Transverse colon (tissue), 4 donors: ENCODE measurements around the gene VMAC.

ENCODE experiments used
- EP300 ChIP-seq: sonication (generic); formaldehyde crosslinking; IDR thresholded peaks from one replicate; pipeline ENCODE4 v1.6.1; 2017; ENCODE audit warnings: antibody characterized with exemption, low read depth
- POLR2A ChIP-seq: fragments of 450-650 bp; IDR thresholded peaks from one replicate; pipeline ENCODE4 v1.6.1; 2016; ENCODE audit warnings: antibody characterized with exemption, mild to moderate bottlenecking, moderate library complexity
- POLR2AphosphoS5 ChIP-seq, 3 donors: sonication (generic); formaldehyde crosslinking; IDR thresholded peaks; one replicate each; pipeline ENCODE4 v1.6.1; 2016; ENCODE audit warnings: antibody characterized with exemption in 3 of 3
- TF ChIP-seq, protein P1 (sequence below), 5 experiments: fragments of 200-600 bp in 3 of 5; fragments of 450-650 bp in 2 of 5; sonication (generic) in 3 of 5; IDR thresholded peaks; 1 replicate in 2 of 5; 2 replicates in 3 of 5; pipeline ENCODE4 v1.5.1; 2016 to 2017; ENCODE audit warnings: antibody characterized with exemption in 5 of 5, inconsistent platforms in 3 of 5, mild to moderate bottlenecking in 2 of 5, moderate library complexity in 1 of 5

DNA sequence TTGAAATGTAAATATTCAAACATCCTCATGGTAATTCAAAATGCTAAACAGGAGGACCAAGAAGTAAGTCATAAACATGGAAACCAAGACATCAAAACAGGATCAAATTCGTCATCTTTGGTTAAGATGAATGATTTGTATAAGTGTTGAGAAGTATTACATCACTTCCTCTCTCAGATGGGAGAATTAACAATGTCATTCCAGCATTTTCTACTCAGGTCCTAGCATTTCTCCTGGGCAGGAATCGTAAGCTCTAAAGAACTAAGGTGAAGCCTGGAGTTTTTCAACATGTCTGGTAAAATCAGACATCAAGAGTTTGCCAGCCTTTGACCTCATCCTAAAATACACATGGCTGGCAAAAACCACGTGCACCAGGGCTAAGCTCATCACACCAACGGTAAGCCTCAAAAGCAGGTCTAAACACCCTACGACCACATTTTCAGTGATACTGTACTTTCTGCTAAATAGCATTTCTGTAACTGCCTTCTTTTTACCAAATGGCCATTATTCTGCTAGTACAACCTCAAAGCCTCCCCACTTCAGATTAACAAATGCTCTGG is 48.4 kb downstream of the VMAC start:
- TF ChIP-seq, protein P1, sequence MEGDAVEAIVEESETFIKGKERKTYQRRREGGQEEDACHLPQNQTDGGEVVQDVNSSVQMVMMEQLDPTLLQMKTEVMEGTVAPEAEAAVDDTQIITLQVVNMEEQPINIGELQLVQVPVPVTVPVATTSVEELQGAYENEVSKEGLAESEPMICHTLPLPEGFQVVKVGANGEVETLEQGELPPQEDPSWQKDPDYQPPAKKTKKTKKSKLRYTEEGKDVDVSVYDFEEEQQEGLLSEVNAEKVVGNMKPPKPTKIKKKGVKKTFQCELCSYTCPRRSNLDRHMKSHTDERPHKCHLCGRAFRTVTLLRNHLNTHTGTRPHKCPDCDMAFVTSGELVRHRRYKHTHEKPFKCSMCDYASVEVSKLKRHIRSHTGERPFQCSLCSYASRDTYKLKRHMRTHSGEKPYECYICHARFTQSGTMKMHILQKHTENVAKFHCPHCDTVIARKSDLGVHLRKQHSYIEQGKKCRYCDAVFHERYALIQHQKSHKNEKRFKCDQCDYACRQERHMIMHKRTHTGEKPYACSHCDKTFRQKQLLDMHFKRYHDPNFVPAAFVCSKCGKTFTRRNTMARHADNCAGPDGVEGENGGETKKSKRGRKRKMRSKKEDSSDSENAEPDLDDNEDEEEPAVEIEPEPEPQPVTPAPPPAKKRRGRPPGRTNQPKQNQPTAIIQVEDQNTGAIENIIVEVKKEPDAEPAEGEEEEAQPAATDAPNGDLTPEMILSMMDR (IDR thresholded peaks at IDR 0.05), result no peak
- TF ChIP-seq POLR2A (no peak), EP300 (no peak), POLR2AphosphoS5 (IDR thresholded peaks at IDR 0.05) (no peak)
